GM15510 (cell line): ENCODE measurements around the gene PHAF1.

Experiments used
- POLR2A ChIP-seq: IDR thresholded peaks from 3 replicates; pipeline ENCODE4 v1.6.1; 2011; ENCODE audit warnings: borderline replicate concordance; ENCODE audit not compliant: insufficient read length; ENCODE audit errors: extremely low read depth

Gene PHAF1

DNA sequence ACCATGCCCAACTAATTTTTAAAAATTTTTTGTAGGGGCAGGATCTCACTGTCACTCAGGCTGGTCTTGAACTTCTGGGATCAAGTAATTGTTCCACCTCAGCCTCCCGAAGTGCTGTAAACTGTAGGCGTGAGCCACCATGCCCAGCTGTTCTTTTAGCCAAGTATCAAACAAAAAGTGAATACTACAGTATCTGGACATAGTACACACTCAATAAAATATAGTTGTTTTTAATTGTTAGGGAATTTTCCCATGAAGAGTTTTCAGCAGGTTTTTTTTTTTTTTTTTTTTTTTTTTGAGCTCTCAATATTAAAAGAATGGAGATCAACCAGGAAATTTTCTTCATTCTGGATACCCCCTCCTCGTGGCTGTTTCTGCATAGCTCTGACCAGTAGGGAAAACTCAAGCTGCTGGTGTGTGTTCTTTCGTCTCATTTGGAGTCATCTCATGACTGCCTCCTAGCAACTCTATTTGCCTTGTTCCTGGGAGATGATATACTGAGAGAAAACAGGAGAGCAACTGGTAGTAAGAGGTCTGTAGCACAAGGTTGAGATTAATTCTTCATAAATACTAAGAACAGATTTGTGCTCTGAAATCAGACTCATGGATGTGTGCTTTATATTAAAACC, 16.5 kb upstream of the PHAF1 start:
- TF ChIP-seq POLR2A: no peak

DNA sequence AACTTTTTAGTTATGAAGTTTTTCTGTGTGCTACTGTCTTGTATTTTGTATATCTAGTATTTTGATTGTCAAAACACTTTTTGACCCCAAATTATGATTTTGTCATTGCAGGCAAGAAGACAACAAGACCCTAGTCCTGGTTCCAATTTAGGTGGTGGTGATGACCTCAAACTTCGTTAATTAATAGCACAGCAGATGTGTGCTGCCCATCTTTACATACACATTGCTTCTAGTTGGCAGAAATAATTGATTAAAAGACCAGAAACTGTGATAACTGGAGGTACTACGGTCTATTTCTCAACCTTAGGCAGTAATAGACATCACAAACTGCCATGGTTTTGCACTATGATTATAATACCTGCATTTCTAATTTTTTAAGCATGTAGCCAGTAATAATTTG, 11.1 kb upstream of the PHAF1 start:
- no peak for TF ChIP-seq POLR2A

DNA sequence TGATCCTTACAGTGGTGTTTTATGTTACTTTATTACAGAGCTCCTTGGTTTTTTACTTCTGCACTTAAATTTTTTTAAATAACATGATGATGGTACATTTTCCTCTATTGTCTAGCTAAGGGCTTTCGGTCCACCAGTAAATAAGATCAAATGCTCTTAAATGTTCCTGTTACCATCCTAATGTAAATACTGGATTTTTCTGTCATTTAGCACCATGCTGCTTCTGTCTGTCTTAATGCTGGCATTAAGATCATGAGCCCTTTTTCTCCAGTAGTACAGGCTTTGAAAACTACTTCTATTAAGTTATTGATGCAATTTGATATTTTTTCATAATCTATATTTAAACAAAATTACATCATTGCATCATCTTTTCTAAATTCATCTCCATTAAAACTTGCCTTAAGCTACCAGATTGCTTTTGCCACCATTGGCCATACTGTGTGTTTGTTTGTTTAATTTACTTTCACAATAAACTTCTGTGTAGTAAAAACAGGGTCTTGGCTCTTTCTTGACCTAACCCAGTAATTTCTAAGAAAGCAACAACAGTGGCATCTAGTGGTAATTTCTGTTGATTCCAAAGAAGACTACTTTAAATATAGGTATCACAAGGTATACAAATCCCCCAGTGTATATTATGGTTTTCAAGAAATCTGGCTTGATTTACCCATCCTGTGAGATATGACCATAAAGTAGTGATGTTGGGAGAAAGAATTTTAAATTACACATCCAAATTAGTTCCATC, 9.0 kb upstream of the PHAF1 start:
- no peak for TF ChIP-seq POLR2A

DNA sequence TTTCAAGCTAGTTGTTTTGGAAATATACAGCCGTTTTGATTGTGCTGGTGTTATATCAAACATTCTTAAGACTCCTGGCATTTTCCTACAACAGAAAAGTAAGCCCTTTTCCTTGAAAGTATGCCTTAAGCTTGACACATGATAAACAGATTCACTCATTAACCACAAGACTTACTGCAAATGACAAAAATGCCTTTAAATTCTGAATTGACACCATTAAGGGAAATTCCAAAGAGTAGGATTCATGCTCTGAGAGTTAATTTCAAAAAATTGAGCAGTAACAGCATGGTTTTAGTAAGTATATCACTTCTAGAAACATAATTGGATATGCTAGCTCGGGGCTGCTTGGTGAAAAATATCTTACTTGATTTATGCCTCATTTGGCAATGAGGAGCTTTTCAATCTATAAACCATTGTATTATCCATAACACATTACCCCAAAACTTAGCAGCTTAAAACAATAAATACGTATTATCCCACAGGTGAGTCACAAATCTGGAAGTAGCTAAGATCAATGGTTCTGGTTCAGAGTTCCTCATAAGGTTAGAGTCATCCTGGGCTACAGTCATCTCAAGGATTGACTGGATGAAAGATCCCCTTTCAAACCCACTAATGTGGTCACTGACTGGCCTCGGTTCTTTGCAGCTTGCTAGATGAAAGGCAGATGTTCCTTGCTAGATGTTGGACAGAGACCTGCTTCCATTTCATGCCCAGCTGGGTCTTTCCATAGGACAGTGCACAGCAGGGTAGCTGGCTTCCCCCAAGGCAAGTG, 8.2 kb upstream of the PHAF1 start:
- TF ChIP-seq POLR2A: no peak

DNA sequence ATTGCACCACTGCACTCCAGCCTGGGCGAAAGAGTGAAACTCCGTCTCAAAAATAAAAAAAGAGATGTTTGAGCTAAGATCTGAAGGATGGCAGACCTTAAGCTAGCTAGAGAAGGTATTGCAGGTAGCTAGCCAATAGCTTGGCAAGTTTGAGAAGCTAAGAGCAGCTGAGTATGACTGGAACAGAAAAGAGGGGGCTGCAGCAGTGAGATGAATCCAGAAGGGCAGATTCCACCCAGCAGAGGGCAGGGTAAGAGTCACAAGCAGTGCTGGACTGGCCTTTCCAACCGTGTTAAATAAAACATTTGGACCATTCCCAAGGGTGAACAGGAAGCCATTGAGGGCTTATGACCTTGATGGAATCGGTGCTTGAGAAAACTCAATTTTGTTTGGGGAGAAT, 5.7 kb upstream of the PHAF1 start:
- no peak for TF ChIP-seq POLR2A

DNA sequence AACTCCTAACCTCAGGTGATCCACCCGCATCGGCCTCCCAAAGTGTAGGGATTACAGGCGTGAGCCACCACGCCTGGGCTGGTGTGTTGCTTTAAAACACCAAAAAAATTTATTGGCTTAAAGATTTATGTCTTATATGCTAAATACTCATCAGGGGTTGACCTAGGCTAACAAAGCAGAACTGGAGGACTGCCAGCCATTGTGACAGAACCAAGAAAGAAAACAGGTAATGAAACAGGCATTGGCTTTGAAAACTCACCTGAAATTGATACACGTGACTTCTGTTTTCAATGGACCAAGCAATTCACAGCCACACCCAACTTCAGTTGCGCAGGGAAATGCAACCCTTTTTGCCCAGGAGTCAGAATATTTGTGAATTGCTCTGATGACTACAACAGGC, 4.9 kb upstream of the PHAF1 start:
- TF ChIP-seq POLR2A: no peak

DNA sequence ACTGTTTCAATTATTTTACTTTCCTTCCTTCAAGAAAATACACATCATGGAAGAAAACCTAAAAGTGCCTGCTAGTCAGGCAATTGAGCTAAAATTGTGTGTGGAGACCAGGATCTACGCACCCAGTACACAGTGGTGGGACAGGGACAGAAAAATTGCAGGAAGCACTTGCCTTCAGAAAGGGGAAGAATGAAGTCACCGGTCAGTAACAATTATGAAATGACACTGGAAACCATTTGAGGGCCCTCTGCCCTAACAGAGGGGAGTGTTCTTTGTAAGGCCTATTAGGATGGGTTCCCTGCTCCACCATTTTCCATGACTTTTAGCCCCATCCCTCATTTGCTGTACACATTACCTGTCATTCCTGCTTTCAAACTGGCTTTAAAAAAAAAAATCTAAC, 4.5 kb upstream of the PHAF1 start:
- no peak for TF ChIP-seq POLR2A

DNA sequence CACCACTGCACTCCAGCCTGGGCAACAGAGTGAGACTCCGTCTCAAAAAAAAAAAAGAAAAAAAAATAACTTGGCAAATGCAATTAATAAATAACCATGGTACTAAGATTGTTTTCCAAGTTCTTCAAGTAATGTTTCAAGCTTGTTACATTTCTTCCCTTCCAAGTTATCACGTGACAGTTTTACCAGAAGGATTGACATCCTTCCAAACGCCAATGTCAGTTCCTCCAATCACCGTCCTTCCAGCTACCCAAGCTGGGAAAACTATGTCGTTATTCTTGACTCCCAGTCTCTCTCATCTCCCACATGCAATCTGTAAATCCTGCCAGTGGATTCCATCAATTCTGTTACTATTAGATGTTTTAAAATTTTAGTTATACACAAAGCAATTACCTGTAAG, 3.9 kb upstream of the PHAF1 start:
- TF ChIP-seq POLR2A: no peak

DNA sequence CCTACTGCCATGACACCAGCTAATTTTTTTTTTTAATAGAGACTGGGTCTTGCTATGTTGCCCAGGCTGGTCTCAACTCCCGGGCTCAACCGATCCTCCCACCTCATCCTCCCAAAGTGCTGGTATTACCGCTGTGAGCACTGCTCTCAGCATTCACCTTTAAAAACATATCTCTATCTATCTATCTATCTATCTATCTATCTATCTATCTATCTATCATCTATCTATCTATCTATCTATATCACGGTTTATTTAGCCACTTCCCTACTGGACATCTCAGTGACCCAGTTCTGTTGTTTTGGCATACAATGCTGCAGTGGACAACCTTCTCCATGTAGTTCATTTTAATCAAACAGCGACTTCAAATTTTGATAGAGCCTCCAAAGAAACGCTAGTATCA, 1.3 kb upstream of the PHAF1 start:
- no peak for TF ChIP-seq POLR2A

DNA sequence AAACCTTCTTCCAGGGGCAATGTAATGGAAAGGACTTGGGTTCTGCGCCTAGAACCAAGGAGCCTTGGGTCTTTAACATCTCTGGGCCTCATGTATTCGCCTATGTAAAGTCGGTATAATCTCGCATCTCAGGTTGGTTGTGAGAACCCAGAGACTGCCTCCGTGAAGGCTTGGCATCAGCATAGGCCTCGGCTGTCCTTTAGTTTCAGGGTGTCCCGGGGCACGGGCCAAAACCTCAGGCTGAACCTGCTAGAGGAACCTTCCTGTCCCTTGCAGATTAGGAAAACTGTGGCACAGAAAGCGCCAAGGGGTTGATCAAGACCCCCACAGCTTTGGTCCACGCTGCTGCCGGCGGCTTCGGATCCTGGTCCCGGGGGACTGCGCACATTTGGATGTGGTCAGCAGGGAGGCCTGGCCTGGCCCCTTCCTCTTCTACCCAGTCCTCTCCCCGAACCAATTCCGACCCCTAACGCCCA, 772 bp upstream of the PHAF1 start:
- TF ChIP-seq POLR2A: no peak

DNA sequence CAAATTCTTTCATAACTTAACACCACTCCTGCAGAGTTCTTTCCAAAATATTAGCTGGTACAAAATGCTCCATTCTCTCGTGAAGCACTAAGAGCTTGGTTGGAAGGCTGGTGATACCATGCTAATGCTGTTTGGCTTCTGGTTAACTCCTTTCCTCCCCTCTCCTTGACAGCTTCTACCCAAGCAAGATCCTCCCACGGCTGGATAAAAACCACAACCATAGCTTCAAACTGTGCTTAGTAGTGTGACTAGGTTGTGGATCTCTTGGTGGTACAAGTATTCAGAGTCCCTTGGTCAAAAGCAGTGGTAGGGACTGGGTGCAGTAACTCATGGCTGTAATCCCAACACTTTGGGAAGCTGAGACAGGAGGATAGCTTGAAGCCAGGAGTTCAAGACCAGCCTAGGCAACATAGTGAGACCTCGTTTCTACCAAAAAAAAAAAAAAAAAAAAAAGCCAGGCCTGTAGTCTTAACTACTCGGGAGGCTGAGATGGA, 2.3 kb downstream of the PHAF1 start:
- no peak for TF ChIP-seq POLR2A

DNA sequence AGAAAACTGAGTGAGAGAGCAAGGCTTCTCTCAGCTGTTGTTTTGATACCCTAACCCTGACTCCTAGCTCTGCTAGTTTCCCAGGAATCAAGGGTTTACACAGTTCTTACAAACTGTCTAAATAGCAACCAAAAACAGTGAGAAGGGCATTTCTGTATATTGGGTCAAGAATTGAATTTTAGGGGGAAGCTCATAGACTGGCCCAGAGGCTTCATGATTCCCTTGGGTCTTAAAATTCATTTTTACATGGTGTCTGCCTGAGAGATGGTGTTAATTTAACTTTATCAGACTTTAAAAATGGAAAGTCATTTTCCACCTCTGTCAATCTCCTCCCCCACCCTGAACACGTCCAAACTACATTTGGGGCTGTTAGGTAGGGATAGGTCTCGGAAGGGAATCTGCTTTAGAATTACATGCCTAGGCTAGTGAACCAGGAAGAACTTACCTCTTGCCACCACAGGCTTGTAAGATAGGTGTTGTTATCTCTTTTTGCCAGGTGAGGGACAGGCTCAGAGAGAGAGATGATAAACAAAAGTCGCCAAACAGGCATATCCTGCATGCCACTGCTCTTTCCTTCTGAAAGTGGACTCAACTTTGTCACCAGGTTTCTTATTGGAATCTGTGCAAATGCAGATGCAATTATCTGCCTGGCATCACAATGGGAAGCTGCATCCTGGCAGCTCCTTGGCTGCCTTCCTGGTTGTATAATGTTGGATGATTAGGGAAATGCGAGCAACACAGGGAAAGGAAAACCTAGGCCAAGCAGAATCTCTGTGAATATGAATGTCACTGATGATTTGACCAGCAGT, 3.1 kb downstream of the PHAF1 start:
- TF ChIP-seq POLR2A: no peak

DNA sequence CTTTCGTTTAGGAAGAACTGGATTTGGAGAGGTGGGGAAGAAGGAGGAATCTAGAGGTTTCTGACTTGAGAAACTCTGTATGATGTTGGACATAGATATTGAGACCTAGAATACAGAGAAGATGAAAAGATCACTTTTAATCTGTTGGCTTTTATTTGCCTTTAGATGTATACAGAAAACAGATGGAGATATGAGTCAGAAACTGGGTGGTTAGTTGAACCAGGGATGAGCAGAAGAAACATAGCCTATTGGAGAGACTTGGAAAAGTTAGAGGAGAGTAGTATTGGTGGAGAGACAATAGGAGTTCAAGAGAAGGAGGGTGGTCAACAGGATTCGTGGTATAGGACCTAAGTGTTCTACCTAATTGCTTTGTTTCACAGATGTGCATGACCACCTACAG, 5.1 kb downstream of the PHAF1 start:
- TF ChIP-seq POLR2A: no peak

DNA sequence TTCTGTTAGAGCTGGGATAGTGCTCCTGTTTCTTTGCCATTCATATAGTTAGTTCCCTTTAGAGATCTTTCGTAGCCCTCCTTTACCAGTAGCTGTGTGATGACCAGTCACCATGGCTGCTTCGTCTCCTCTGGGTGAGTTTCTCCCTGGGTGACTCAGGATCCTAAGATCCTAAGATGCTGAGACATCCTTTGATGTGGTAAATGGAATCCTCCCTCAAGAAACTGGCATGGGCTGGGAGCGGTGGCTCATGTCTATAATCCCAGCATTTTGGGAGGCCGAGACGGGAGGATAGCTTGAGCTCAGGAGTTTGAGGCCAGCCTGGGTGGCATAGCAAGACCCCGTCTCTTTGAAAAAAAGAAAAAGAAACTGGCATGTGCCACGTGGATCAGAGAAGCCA, 5.9 kb downstream of the PHAF1 start:
- TF ChIP-seq POLR2A: no peak
